Osteoblast (primary cell): ENCODE results near the gene RANBP1. TPM values are rescaled to one million over a fixed set of nuclear protein-coding genes. Genes with fewer than 3 reads are reported as not detected.
A peak's percentile ranks its signal among the peaks of the same experiment; 100 is the strongest.

Source experiments
- DNase-seq: peaks from one replicate; pipeline ENCODE4 v3.0.0; 2011; ENCODE audit warnings: low spot score, mixed read lengths; ENCODE audit not compliant: insufficient read length; ENCODE audit errors: missing footprints
- H2AFZ ChIP-seq: 2 replicates; pipeline ENCODE4 v1.6.0; 2011; ENCODE audit warnings: mild to moderate bottlenecking, low read length
- H3K27ac ChIP-seq: 2 replicates; pipeline ENCODE4 v1.5.1; 2011; ENCODE audit warnings: mild to moderate bottlenecking, low read depth, low read length, moderate library complexity
- H3K27me3 ChIP-seq: 2 replicates; pipeline ENCODE4 v1.6.0; 2012; ENCODE audit warnings: mild to moderate bottlenecking, control low read depth, inconsistent platforms, low read length, moderate library complexity; ENCODE audit not compliant: insufficient read depth
- H3K36me3 ChIP-seq: 2 replicates; pipeline ENCODE4 v1.5.1; 2011; ENCODE audit warnings: mild to moderate bottlenecking, low read length, control low read depth, moderate library complexity; ENCODE audit not compliant: insufficient read depth
- H3K4me1 ChIP-seq: 2 replicates; pipeline ENCODE4 v1.5.1; 2011; ENCODE audit warnings: mild to moderate bottlenecking, low read length, control low read depth, moderate library complexity; ENCODE audit not compliant: insufficient read depth
- H3K4me2 ChIP-seq: 2 replicates; pipeline ENCODE4 v1.6.0; 2011; ENCODE audit warnings: mild to moderate bottlenecking, low read length; ENCODE audit not compliant: insufficient read depth
- H3K4me3 ChIP-seq: fragments of 200-600 bp; sonication (generic); 3 replicates; pipeline ENCODE4 v1.5.1; 2012; ENCODE audit warnings: mild to moderate bottlenecking, low read length, inconsistent platforms; ENCODE audit not compliant: insufficient read depth
- H3K79me2 ChIP-seq: 2 replicates; pipeline ENCODE4 v1.6.0; 2012; ENCODE audit warnings: mild to moderate bottlenecking, low read length, control low read depth, inconsistent platforms; ENCODE audit not compliant: insufficient read depth
- H3K9me3 ChIP-seq: 2 replicates; pipeline ENCODE4 v1.5.1; 2011; ENCODE audit warnings: low read depth, low read length, control low read depth
- H4K20me1 ChIP-seq: 2 replicates; pipeline ENCODE4 v1.6.0; 2012; ENCODE audit warnings: mild to moderate bottlenecking, low read length, control low read depth; ENCODE audit not compliant: insufficient read depth
- CTCF ChIP-seq: IDR thresholded peaks from 2 replicates; pipeline ENCODE4 v1.5.1; 2011; ENCODE audit warnings: mild to moderate bottlenecking, low read depth, low read length, moderate library complexity; ENCODE audit errors: extremely low read depth
- total RNA-seq: library from RNA; depleted of rRNA; stranded (reverse); fragments of >200 nt; gene quantifications from 2 replicates; pipeline ENCODE4 v1.2.3, GENCODE V29; 2012

RANBP1 gene
- total RNA-seq, 1 donor, result 85.8 TPM

DNA sequence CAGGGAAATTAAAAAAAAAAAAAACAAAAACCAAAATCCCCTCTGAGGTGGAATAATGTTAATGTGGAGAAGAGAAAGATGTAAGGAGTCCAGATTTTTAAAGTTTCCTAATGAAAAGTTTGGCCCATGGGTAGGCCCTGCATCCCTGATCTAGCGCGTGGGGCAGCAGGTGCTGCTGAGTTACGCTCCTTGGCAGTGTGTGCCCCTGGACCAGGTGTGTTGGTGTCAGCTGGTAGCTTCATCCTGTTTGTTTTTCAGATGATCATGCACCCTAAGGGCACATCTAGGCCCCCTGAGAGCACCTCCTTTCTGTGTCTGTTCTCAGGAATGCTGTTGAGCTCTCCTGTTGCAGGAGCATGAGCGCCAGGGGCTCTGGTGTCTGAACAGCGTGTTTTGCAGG lies 29.1 kb upstream of the RANBP1 start:
- Histone ChIP-seq H2AFZ (no peak overlapping the region), H3K9me3 (no peaks in the 10 kb centered on the region), H3K36me3 (peaks cover 61% of the 10 kb centered on the region), H3K79me2 (peaks cover 91% of the 10 kb centered on the region), H3K27me3 (no peaks in the 10 kb centered on the region), H4K20me1 (peaks cover 57% of the 10 kb centered on the region), H3K4me1 (peaks cover 13% of the 10 kb centered on the region), H3K4me2 (no peak overlapping the region), H3K27ac (no peak overlapping the region), H3K4me3 (no peak overlapping the region)
- peak; percentile 59 for DNase-seq
- TF ChIP-seq CTCF, result no peak

DNA sequence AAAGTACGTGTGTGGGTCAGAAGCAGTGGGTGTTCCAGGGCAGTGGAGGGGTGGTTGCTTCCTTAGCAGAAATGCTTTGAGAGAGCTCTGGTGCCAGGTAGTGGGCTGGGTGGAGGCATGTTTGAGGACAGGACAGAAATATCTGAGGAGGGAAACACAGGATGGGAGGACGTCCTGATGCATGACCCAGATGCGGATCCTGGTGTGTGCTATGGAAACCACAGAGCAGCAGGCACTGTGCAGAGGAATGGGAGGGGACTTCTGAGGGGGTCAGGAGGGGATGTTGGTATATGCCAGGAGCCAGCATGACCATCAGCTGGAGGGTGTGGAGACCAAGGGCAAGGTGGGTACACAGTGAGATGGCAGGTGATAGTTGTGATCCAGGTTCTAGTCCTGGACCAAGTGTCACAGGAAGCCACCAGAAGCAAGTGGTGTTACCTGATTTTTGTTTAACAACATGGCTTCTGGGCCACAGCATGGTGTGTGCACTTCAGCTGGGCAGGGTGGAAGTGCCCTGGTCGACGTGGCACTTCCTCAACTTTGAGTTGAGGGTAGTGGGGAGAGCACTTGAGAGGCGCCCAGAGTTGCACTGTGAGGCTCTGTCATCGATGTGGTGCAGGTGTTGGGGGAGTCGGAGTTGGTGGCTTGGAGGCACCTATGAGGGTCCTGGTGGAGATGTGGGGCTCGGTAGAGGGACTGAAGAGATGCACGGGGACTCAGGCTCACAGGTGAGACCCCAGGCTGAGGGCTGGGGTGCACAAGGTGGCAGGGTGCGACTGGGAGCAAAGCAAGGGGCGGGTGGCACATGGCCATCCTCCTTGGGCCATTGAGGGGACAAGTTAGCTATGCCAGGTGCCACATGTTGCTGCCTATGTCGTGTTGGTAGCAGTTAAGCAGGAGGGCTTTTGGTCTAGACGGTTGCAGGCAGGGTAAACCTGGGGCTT lies 28.3 kb upstream of the RANBP1 start:
- DNase-seq, result peak; percentile 62
- Histone ChIP-seq H3K4me2 (no peak overlapping the region), H3K36me3 (peaks cover 70% of the 10 kb centered on the region), H3K4me3 (no peak overlapping the region), H3K9me3 (no peaks in the 10 kb centered on the region), H2AFZ (no peak overlapping the region), H3K27ac (no peak overlapping the region), H3K4me1 (peaks cover 12% of the 10 kb centered on the region), H4K20me1 (peaks cover 55% of the 10 kb centered on the region), H3K27me3 (no peaks in the 10 kb centered on the region), H3K79me2 (peaks cover 91% of the 10 kb centered on the region)
- no peak for TF ChIP-seq CTCF

DNA sequence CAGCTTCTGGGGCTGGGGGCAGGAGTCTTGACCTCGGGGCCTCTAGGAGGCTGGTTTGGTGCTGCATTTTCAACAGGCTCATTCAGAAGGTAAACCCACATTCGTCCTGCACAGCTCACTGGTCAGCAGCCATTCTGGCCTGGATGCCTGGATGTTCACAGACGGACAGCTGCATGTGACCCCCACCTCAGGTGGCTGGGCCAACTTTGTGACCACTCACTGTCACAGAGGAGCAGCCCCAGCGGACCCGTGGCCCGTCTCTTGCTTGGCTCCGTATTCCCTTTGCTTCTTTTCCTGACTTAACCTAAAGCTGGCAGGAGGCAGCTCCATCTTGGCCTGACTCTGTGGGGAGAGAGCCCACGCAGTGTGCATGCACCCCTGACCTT lies 27.6 kb upstream of the RANBP1 start:
- Histone ChIP-seq H3K27me3 (no peaks in the 10 kb centered on the region), H3K9me3 (no peaks in the 10 kb centered on the region), H3K4me2 (no peak overlapping the region), H3K27ac (no peak overlapping the region), H2AFZ (no peak overlapping the region), H4K20me1 (peaks cover 49% of the 10 kb centered on the region), H3K4me1 (peaks cover 8% of the 10 kb centered on the region), H3K79me2 (peaks cover 85% of the 10 kb centered on the region), H3K36me3 (peaks cover 75% of the 10 kb centered on the region), H3K4me3 (no peak overlapping the region)
- TF ChIP-seq CTCF, result no peak
- peak; percentile 47 for DNase-seq

GRCh38 chr22:20089226-20089976 lies 26.5 kb upstream of the RANBP1 start:
- Histone ChIP-seq H3K36me3 (peaks cover 86% of the 10 kb centered on the region), H3K4me1 (peaks cover 8% of the 10 kb centered on the region), H4K20me1 (peaks cover 37% of the 10 kb centered on the region), H3K27ac (no peak overlapping the region), H3K27me3 (no peaks in the 10 kb centered on the region), H3K9me3 (no peaks in the 10 kb centered on the region), H3K79me2 (peaks cover 85% of the 10 kb centered on the region), H2AFZ (no peak overlapping the region), H3K4me3 (no peak overlapping the region), H3K4me2 (no peak overlapping the region)
- no peak for TF ChIP-seq CTCF
- peak; percentile 54 for DNase-seq
